HG02970 (cell line): ENCODE results near the gene PYY.
"Not testable (repeated sequence)": the region's sequence is repeated elsewhere in the genome, so short reads cannot be mapped to it uniquely, and the experiment has no call there.

ENCODE experiments used
- ATAC-seq: cut with Tn5 transposase; IDR thresholded peaks from one replicate; pipeline ENCODE4 v1.9.1; 2021; ENCODE audit warnings: mild to moderate bottlenecking, moderate library complexity, moderate number of reproducible peaks; ENCODE audit not compliant: unreplicated experiment, low FRiP score

The PYY gene

DNA sequence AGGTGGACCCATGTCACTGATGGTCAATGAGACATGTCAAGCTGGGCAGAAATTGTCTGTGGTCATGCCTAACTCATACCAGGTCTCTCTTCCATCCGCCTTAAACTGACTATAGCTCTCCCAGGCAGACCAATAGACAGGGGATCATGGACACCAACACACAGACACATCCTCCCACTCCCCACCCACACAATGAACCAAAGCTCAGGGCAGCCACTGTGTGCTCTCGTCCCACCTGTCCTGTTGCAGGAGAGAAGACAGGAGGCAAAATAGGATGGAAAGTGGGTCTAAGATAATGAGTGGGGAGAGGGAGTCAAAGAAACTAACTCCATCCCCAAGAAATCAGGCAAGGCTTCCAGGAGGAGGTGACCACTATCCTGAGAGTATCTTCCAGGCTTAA, 3.2 kb downstream of the PYY start:
- ATAC-seq = no peak

DNA sequence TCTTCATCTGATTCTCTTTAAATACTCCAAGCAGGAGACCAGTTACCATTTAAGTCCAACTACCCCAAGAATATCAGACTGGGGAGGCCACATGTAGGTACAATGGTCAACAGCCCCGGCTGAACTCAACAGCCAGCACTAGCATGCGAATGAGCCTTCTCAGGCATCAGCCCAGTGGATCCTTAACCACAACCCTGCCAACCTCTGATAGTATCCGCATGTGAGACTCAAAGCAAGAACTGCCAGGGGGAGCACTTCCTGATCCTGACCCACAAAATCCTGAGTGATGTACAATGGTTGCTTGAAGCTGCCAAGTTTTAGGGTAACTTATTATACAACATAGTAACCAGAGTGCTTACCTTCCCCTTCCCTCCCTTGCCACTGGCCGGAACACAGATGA, 4.0 kb downstream of the PYY start:
- no peak for ATAC-seq

- ATAC-seq = no peak
Measured at GRCh38 chr17:43946781-43947180, 7.0 kb downstream of the PYY start.

DNA sequence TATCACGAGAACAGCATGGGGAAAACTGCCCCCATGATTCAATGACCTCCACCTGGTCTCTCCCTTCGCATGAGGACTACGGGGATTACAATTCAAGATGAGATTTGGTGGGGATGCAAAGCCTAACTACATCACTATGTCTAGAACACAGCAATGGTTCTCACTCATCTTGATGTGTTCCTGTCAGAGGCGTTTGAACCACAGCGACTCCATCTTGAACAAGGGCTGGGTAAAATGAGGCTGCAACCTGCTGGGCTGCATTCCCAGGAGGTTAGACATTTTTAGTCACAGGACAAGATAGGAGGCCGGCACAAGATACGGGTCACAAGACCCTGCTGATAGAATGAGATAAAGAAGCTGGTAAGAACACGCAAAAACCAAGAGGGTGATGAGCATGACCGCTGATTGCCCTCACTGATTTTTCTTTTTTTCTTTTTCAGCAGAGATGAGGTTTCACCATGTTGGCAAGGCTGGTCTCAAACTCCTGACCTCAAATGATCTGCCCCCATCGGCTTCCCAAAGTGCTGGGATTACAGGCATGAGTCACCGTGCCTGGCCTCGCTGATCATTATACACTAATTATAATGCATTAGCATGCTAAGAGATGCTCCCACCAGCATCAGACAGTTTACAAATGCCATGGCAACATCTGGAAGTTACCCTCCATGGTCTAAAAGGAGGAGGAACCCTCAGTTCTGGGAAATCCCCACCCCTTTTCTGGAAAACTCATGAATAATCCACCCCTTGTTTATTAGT, 8.5 kb downstream of the PYY start:
- ATAC-seq = no peak

DNA sequence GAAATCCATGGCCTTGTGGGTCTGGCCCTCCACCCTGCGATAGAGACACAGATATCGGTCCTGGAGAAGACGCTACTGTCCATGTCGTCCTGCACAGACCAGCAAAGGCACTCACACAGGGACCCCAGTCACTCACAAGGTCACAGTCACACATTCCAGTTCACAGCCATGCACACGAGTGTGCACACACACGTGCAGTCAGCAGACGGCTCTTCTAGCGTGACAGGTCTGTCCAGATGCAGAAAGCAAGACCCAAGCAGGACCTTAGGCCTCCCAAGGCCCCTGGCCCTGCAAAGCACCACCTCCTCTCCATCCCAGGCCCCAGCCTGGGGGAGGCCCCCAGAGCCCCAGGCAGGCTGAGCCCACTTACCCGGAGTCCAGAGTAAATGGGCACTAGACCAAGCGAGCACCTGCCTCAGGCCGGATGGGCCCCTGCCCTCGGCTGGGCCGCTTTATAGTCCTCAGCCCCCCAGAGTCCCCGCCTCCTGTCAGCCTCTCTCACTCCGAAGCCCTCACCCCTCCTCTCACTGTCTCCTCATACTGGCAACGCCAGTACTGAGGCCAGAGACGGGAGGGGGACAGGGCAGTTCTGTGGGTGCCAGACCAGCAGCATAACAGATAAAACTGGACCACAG, 11.6 kb downstream of the PYY start, which contains the start of gene PPY:
Gene PPY, minus strand, starts transcription at position 426 of the 635 bp plus-strand sequence. CDS start 822 bp downstream, outside the sequence.
- no peak for ATAC-seq

GRCh38 chr17:43940630-43941029, 13.1 kb downstream of the PYY start:
- no peak for ATAC-seq

GRCh38 chr17:43939886-43940285, 13.9 kb downstream of the PYY start:
- no peak for ATAC-seq

DNA sequence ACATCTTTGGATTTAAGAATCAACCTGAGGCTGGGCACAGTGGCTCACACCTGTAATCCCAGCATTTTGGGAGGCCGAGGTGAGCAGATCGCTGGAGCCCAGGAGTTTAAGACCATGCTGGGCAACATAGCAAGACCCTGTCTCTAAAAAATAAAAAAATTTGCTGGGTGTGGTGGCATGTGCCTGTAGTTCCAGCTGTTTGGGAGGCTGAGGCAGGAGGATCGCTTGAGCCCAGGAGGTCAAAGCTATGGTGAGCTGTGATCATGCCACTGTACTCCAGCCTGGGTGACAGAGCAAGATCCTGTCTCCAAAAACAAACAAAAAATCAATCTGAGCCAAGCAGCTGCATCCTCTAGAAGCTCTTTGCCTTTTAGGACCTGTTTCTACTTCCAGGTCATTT, 14.3 kb downstream of the PYY start:
- ATAC-seq = not testable (repeated sequence)

- ATAC-seq = no peak
Measured at GRCh38 chr17:43938838-43939182, 14.9 kb downstream of the PYY start.

DNA sequence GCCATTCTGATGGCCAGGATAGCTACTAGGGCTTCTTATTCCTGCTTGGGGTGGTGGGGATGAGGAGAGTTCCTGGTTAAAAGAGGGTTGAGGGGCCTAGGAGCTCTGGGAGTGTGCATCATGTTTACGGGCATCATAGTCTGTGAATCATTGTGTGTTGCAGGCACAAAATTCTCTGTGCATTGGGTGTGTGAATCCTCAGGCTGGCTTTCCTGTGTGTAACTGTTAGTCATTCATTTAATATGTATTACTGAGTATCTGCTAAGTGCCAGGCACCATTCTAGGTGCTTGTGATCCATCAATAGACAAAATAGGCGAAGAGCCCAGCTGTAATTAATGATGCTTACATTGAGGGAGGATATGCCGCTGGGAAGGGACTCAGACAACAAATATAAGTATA, 17.3 kb downstream of the PYY start:
- ATAC-seq = no peak

DNA sequence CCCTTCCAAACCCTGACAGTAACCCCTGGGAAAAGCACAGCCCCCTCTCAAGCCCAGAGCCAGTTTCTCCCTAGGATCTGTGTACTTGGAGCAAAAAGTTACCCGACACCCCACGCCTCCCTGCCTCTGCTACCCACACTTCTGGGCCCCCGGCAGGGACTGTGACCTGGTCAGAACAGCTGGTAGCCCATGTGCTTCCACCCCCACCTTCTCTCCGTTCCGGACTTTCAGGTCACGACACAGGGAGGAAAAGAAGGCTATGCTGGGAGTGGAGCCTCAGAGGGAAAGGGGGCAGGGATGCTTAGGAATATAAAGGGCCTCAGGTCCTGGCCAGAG, 17.8 kb downstream of the PYY start:
- no peak for ATAC-seq

DNA sequence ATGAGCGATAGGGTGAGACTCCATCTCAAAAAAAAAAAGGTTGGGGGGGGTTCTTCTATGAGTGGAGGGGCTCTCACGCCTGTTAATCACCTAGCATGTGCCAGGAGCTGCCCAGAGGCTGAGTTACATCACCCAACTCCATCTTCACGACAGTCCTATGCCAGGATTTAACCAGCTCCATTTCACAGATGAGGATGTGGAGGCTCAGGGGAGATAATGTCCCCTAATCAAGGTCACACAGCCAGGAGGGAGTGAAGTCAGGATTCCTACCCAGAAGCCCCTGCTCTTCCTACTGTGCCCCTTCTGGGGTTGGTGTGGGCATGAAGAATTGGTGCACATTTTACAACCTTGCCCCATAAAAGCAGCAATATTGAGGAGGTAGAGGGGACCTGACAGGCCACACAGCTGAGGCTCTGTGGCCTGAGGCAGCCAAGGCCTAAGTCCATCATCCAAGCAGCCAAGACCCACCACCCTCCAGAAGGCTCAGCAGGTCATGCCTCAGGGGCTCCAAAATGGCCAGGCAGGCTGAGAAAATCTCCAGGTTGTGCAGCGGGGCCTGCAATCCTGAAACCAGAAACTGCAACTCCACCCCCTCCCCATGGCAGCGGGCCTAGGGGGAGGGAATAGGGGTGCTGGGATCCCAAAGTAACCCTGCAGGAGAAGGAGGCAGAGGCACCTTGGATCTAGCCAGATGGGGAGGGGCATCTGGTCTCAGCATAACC, 18.4 kb downstream of the PYY start:
- ATAC-seq = no peak

- ATAC-seq = no peak
Measured at GRCh38 chr17:43932923-43933322, 20.8 kb downstream of the PYY start.

DNA sequence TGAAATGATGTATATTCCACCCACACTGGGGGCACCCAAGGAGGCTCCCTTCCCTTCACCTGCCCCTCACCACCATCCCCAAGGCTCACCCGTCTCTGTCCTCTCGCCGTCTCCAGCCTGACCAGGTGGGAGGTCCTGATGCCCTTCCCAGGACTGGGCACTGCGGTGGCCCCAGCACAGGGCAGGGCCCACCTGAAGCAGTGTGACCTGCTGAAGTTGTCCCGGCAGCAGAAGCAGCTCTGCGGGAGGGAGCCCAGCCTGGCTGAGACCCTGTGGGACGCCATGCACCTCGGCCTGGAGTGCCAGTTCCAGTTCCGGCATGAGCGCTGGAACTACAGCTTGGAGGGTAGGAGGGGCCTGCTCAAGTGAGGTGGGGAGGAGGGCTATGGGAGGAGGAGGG, 21.4 kb downstream of the PYY start:
- no peak for ATAC-seq

- ATAC-seq = no peak
Measured at GRCh38 chr17:43931062-43931571, 22.6 kb downstream of the PYY start.

GRCh38 chr17:43928609-43929008, 25.1 kb downstream of the PYY start:
- no peak for ATAC-seq

DNA sequence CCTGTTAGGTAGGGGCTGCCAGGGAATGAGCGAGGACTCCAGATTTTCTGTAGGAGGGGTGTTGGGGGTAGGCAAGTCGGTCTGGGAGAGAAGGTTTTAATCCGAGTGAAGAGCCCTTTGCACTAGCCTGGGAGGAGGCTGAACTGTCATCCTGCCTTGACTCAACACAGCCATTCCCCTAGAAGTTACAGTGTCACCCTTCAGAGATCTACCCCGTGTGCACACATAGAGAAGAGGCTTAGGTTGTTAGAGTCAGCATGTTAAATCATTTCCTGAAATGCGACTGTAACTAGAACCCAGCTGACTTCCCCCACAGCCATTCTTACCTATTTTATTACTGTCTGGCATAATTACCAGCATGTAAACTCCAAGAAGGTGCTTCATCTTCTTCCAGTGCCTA, 25.8 kb downstream of the PYY start:
- not testable (repeated sequence) for ATAC-seq

DNA sequence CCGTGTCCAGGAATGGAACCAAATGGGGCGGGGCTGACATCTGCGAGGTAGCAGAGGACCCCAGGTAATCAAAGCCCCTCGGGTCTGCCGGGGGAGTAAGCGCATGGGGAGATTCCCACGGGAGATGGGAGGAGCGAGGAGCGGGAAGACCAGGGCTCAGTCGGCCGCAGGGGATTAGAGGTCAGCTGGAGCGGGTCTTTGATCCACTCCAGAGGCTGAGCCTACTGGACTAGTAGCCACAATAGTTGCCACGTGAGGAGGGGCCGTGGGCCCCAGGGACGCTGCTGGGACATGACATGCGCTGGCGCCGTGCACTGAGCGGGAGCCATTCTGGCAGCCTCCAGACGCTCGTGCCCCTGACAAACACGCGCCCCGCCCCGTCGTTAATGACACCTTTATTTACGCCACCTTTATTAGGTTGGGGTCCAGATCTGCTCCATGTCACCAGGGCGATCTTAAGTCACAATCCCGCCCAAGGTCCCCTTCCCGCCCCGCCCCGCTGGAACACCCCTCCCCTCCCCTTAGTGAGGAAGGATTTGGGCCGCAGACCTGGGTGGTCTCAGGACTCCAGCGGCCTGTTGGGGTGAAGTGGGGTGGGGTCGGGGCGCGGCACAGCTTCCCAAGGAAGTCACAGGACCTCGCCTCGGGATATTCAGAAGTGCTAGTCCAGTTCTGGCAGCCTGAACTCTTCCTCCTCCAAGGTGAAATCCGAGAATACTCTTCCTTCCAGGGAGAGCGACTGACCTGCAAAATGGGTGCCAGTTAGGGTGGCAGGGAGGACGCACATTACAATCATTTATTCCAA, 26.5 kb downstream of the PYY start:
- no peak for ATAC-seq

DNA sequence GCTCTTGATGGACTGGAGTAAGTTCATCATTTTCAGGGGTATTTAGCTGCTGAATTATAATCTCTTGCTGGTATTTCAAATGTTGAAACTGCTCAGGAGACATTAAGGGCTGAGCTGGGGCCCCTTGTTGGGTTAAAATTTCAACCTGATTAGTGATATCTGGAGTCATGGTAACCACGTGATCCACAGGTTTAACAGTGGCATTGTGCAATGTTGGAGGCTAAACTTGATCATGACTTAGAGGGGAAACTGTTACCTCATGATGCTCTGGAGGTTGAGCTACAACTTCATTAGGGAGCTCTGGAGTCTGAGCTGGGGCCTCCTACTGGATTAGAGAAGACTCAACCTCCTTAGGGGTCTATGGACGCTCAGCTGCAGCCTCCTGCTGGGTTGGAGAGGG, 29.2 kb downstream of the PYY start:
- ATAC-seq = no peak

DNA sequence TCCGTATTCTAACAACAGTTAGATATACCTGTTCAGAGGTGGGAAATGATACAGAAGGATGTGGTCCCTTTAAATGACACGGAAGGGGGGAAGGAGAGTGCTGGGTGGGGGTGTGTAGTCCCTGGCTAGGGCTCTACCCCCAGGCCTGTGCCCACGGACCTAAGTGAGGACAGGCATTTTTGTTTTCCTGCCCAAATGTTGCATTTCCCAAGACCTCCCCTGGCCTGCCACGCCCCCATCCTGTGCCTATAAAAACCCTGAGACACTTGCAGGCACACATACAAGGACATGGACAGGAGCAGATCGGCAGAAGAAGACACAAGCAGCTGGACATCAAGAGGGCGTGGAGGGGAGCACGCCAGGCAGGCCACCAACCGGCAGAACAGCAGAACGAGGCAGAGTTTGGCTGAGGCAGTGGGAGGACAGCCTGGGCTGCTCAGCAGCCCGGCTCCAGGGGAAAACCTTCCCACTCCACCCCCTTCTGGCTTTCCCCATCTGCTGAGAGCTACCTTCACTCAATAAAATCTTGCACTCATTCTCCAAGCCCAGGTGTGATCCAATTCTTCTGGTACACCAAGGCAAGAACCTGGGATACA, 33.1 kb downstream of the PYY start:
- no peak for ATAC-seq
